ENCODE results near the gene UQCC2.

GRCh38 chr6:33751771-33752645, 40.5 kb upstream of the UQCC2 start:
- TF ChIP-seq RCOR1 (IDR thresholded peaks at IDR 0.05; ENCODE audit: low read length): no peak
- TF ChIP-seq POLR2AphosphoS5 (IDR thresholded peaks at IDR 0.05; ENCODE audit: low read depth, low read length): no peak
- no peak for TF ChIP-seq CTCF (IDR thresholded peaks at IDR 0.05)
- TF ChIP-seq TAF1 (IDR thresholded peaks at IDR 0.05; ENCODE audit: borderline replicate concordance, low read depth, low read length): no peak
- TF ChIP-seq SMC3 (IDR thresholded peaks at IDR 0.05; ENCODE audit: low read depth, low read length): no peak
- TF ChIP-seq JUND (IDR thresholded peaks at IDR 0.05): no peak
- TF ChIP-seq, protein P1, sequence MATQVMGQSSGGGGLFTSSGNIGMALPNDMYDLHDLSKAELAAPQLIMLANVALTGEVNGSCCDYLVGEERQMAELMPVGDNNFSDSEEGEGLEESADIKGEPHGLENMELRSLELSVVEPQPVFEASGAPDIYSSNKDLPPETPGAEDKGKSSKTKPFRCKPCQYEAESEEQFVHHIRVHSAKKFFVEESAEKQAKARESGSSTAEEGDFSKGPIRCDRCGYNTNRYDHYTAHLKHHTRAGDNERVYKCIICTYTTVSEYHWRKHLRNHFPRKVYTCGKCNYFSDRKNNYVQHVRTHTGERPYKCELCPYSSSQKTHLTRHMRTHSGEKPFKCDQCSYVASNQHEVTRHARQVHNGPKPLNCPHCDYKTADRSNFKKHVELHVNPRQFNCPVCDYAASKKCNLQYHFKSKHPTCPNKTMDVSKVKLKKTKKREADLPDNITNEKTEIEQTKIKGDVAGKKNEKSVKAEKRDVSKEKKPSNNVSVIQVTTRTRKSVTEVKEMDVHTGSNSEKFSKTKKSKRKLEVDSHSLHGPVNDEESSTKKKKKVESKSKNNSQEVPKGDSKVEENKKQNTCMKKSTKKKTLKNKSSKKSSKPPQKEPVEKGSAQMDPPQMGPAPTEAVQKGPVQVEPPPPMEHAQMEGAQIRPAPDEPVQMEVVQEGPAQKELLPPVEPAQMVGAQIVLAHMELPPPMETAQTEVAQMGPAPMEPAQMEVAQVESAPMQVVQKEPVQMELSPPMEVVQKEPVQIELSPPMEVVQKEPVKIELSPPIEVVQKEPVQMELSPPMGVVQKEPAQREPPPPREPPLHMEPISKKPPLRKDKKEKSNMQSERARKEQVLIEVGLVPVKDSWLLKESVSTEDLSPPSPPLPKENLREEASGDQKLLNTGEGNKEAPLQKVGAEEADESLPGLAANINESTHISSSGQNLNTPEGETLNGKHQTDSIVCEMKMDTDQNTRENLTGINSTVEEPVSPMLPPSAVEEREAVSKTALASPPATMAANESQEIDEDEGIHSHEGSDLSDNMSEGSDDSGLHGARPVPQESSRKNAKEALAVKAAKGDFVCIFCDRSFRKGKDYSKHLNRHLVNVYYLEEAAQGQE (IDR thresholded peaks at IDR 0.05; ENCODE audit: low read depth, low read length): no peak
- TF ChIP-seq CHD2 (IDR thresholded peaks at IDR 0.05; ENCODE audit: low read length, partially characterized antibody): no peak
- no peak for TF ChIP-seq EP300 (IDR thresholded peaks at IDR 0.05; ENCODE audit: borderline replicate concordance in 1 of 2, low read depth in 1 of 2, low read length in 1 of 2)
- no peak for TF ChIP-seq RAD21 (IDR thresholded peaks at IDR 0.05; ENCODE audit: low read length)
- no peak for TF ChIP-seq TEAD4 (IDR thresholded peaks at IDR 0.05; ENCODE audit: borderline replicate concordance, insufficient read depth)

All from SK-N-SH (cell line).